ENCODE data around the gene PRKAG2.
"Not testable (repeated sequence)": the region's sequence is repeated elsewhere in the genome, so short reads cannot be mapped to it uniquely, and the experiment has no call there.

PRKAG2 gene

DNA sequence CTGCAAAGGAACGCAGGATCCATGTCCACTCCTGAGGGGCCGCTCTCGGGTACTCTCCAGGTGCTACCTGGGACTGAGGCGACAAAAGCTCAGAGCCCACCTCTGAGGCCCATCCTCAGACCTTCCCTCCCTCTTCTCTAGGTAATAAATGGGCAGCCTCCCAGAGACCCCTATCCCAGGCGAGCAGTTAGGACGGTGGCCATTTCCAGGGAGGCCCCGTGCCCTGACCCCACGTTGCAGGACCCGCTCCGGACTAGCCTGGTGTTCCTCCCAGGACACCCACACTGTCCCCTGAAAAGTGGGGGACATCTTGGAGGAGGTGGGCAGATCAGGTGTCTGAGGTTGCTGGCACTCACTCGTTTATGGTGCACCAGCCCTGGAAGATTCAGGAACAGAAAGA is 44.3 kb downstream of the PRKAG2 start:
- no peak for DNase-seq

DNA sequence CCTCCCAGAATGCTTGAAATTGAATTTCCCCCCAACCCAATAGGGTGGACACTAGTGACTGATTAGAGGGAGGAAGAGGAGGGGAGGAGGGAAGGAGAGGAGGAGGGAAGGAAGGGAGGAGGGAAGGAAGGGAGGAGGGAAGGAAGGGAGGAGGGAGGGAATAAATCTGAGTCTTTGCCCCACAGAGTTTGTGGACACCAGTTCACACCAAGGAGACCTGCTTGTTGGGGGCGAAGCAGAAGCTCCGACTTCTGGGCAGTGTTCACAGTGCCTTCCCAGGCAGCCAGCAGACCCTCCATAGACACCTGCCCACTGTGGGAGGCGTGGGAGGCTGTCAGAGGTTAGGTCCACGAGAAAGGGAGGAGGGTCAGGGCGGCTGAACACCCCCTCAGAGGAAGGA is 44.8 kb downstream of the PRKAG2 start:
- no peak for DNase-seq

- DNase-seq = no peak
These were observed 45.3 kb downstream of the PRKAG2 start for GRCh38 chr7:151831606-151832005.

- DNase-seq = no peak
These were observed 46.6 kb downstream of the PRKAG2 start for GRCh38 chr7:151830121-151830830.

- no peak for DNase-seq
These were observed 47.2 kb downstream of the PRKAG2 start for GRCh38 chr7:151829707-151830106.

DNA sequence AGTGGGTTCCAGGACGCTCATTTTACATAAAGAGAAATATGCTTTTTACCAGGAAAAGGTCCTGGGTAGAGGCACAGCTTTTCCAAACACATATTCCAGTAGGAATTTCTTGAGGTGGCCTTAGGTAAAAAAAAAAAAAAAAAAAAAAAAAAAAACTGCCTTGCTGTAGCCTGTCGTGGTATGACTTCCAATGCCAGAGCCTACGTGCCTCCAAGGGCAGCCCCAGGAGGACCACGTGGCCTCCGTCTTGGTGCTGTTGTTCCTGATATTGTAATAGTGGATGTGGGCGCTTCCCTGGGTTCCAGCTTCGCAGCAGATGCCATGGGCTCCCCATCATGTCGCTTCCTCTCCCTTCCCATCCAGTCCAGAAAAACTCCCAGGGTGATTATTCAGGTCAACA is 49.3 kb downstream of the PRKAG2 start:
- DNase-seq = no peak

- DNase-seq = not testable (repeated sequence)
These were observed 50.6 kb downstream of the PRKAG2 start for GRCh38 chr7:151826316-151826715.

GRCh38 chr7:151825721-151826120 is 51.2 kb downstream of the PRKAG2 start:
- DNase-seq = no peak

DNA sequence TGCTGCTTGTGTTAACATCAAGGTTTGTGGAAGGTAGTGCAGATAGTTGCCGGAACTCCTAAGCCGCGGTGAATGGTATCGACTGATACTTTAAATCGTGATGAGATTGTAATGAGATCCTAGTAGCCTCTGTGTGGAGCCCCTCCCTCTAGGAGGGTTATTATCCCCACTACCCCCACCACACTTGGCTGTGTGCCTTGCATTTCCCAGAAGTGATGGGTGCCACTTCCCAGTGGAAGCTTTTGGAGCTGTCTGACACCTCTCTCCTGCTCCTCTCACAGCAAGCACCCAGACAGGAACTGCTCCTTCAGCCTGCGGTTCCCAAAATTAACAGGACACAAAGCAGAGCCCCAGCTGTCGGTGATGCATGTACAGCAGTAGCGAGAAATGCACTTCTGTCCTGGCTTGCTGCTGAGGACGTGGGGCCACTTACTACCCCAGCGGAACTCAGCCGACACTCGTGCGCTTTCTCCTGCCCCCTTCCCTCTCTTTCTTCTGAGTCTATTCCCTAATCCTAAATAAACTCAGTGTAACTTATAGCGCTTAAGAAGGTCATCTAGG is 52.5 kb downstream of the PRKAG2 start:
- no peak for DNase-seq

GRCh38 chr7:151823566-151824372 is 53.1 kb downstream of the PRKAG2 start:
- DNase-seq = no peak

DNA sequence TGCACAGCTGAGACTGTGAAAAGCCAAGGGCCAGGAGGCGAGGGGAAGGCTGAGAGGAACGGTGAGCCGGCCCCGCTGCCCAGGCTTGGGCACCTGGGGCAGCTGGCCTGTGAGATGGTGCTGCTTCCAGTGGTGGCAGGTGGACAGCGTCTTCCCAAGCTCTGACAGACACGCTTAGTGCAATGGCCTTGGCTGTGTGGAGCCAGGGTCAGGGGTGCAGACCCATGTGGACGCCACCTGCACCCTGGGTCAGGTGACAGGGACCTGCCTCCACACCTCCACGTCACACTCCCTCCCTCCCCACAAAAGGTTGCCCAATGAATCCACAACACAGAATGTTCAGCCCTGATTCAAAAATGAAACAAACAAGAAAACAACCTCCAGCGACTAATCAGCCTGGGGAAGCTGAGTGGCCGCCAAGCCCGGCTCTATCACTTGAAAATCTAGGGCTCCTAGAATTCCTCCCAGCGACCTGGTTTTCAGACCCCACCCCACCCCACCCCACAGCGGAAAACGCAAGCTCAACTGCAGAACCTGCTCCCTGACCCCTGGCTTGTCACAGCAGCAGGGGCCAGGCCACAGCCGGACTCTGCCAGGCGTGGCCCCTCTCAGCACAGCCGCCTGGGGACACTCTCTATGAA is 54.3 kb downstream of the PRKAG2 start:
- no peak for DNase-seq

- no peak for DNase-seq
These were observed 54.9 kb downstream of the PRKAG2 start for GRCh38 chr7:151821806-151822540.

- DNase-seq = no peak
These were observed 55.7 kb downstream of the PRKAG2 start for GRCh38 chr7:151821226-151821625.

DNA sequence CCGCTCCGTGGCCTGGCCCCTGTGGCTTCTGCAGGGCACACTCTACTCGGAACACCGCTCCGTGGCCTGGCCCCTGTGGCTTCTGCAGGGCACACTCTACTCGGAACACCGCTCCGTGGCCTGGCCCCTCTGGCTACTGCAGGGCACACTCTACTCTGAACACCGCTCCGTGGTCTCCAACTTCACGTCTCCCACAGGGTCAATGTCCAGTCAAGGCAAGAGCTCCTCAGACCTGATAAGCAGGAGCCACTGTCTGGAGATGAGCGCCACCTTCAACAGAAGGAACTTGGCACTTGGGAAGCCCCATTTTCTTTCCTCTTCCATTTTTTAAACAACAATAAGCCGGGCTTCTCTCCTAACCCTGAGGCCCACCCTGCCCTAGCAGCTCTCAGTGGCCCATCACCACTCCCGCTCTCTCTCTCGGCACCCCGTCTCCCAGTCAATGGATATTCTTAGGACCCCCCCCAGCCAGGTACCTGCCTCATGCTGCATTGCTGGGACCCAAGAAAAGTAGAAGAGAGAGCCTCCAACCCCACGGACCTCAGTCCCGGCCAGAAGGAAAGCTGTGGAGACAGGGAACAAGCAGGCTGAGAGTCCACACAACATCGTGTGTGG is 56.3 kb downstream of the PRKAG2 start:
- no peak for DNase-seq

- no peak for DNase-seq
These were observed 57.0 kb downstream of the PRKAG2 start for GRCh38 chr7:151819866-151820265.

- no peak for DNase-seq
These were observed 58.0 kb downstream of the PRKAG2 start for GRCh38 chr7:151818674-151819519.

DNA sequence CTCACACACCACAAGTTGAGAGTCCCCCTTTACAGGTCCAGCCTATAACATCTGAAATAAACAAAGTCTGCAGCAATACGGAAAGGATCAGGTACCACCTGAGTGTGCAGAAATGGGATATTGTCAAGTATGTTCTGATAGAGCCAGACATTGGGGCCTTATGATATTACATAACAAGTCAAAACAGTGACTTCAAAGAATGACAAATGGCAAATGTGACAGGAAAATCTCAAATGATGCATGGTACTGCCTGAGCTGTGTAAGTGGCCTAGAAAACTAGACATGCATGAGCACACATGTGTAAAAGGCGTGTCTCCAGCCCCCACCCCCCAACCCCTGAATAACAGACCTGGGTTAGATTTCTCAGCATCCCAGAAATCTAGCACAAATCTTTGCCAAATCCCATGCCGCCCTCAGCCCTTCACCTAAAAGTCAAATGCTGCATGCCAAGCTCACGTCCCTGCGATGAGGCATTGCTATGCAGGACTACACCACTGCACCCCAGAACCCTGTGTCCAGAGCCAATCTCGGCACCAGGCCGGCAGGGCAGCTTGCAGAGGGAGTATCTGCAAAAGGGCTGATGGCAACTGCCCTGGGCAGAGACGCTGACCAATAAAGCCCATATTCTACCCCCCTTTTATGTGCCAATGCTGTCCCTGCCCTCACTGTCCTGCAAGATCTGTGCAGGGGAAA is 58.8 kb downstream of the PRKAG2 start:
- no peak for DNase-seq

DNA sequence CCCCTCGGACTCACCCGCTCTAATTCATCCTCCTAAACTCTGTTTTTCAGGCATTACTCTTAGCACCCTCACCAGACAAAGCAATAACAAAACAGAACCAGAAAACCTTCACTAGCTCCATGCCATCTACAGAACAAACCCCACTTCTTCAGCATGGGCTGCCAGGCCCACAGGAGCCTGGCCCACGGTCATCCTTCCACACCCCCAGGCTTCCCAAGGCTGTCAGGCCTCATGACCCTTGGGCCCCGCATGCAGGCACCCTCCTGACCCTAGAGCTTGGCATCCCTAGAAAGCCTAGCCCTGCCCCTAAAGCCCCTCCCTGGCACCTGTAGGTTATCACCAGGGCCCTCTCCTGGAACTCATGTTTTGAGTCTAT is 59.6 kb downstream of the PRKAG2 start:
- DNase-seq = no peak

GRCh38 chr7:151816562-151817314 is 60.2 kb downstream of the PRKAG2 start:
- no peak for DNase-seq

GRCh38 chr7:151815419-151815818 is 61.5 kb downstream of the PRKAG2 start:
- DNase-seq = no peak
